Stimulated activated CD4-positive, alpha-beta T cell treated with anti-CD3 and anti-CD28 coated beads, Interleukin-12 subunit alpha, Interleukin-12 subunit beta, amount 100 ng/mL, for 24 hours (primary cell): Measurements from ENCODE around the gene ZNF135.

Experiments used
- DNase-seq, 2 experiments: peaks; one replicate each; pipeline ENCODE4 v3.0.0-alpha.2; 2020; ENCODE audit warnings: low read depth in 2 of 2

The ZNF135 gene

GRCh38 chr19:58091251-58091995 lies 32.3 kb downstream of the ZNF135 start:
- no peak for DNase-seq

- no peak for DNase-seq
These were observed 34.0 kb downstream of the ZNF135 start for GRCh38 chr19:58093071-58093470.

GRCh38 chr19:58095328-58095727 lies 36.2 kb downstream of the ZNF135 start:
- no peak for DNase-seq

- no peak for DNase-seq
These were observed 37.8 kb downstream of the ZNF135 start for GRCh38 chr19:58096884-58097283.

- no peak for DNase-seq
These were observed 38.3 kb downstream of the ZNF135 start for GRCh38 chr19:58097349-58097748.

- DNase-seq = peak; percentile 85 to 87
These were observed 38.9 kb downstream of the ZNF135 start, which contains the start of gene ZSCAN18 for GRCh38 chr19:58097781-58098681. Gene ZSCAN18 (minus strand): TSS chr19:58098231. CDS start chr19:58090267, 7,964 bp downstream.

- no peak for DNase-seq
These were observed 39.6 kb downstream of the ZNF135 start for GRCh38 chr19:58098682-58098998.

GRCh38 chr19:58107778-58108545 lies 48.9 kb downstream of the ZNF135 start:
- DNase-seq = no peak

- DNase-seq = no peak
These were observed 49.4 kb downstream of the ZNF135 start for GRCh38 chr19:58108546-58108817.

- DNase-seq = no peak
These were observed 58.9 kb downstream of the ZNF135 start for GRCh38 chr19:58117841-58118575.

- DNase-seq = no peak
These were observed 60.1 kb downstream of the ZNF135 start for GRCh38 chr19:58118979-58119733.
